Measurements from ENCODE around the gene MUC4. TPM values are rescaled to one million over a fixed set of nuclear protein-coding genes. Genes with fewer than 3 reads are reported as not detected.
A peak's percentile ranks its signal among the peaks of the same experiment; 100 is the strongest.

MUC4 gene
- total RNA-seq, 1 donor from 2014 or later: not detected

- Histone ChIP-seq H3K27me3 (no peaks in the 10 kb centered on the region), H3K27ac (no peak overlapping the region), H2AFZ (replicated peaks) (no peak overlapping the region), H3K9ac (no peak overlapping the region), H3K79me2 (ENCODE audit: low read depth) (no peaks in the 10 kb centered on the region), H4K20me1 (ENCODE audit: low read depth) (no peaks in the 10 kb centered on the region), H3K9me3 (ENCODE audit: low read depth) (no peaks in the 10 kb centered on the region), H3F3A (ENCODE audit: low read depth) (no peaks in the 10 kb centered on the region), H3K4me2 (no peak overlapping the region), H3K4me1 (no peaks in the 10 kb centered on the region), H3K4me3 (no peak overlapping the region), H3K36me3 (no peaks in the 10 kb centered on the region)
- no peak for DNase-seq (ENCODE audit: low spot score)
- TF ChIP-seq EZH2 (IDR thresholded peaks at IDR 0.05) (no peak), CTCF (IDR thresholded peaks at IDR 0.05) (no peak)
- no peak overlapping the region for H3K4me3 Mint-ChIP-seq
- peak overlapping the region; percentile 40 for H3K27ac Mint-ChIP-seq
- no peaks in the 10 kb centered on the region for H3K36me3 Mint-ChIP-seq
- H3K9me3 Mint-ChIP-seq: peaks cover 2% of the 10 kb centered on the region
- H3K4me1 Mint-ChIP-seq: no peaks in the 10 kb centered on the region
- peaks cover 2% of the 10 kb centered on the region for H3K27me3 Mint-ChIP-seq (ENCODE audit: insufficient read depth, low read depth)
Measured at GRCh38 chr3:195763843-195764825, 47.6 kb downstream of the MUC4 start.

- Mint-ChIP-seq H3K4me3 (no peak overlapping the region), H3K36me3 (no peaks in the 10 kb centered on the region), H3K9me3 (peaks cover 2% of the 10 kb centered on the region), H3K27ac (no peak overlapping the region), H3K27me3 (ENCODE audit: insufficient read depth, low read depth) (peaks cover 2% of the 10 kb centered on the region), H3K4me1 (no peaks in the 10 kb centered on the region)
- no peak for TF ChIP-seq CTCF (IDR thresholded peaks at IDR 0.05)
- H3K4me1 ChIP-seq: no peaks in the 10 kb centered on the region
- H3K4me2 ChIP-seq: no peak overlapping the region
- DNase-seq (ENCODE audit: low spot score): no peak
- H3K36me3 ChIP-seq: no peaks in the 10 kb centered on the region
- H3K27ac ChIP-seq: no peak overlapping the region
- H4K20me1 ChIP-seq (ENCODE audit: low read depth): no peaks in the 10 kb centered on the region
- no peaks in the 10 kb centered on the region for H3K9me3 ChIP-seq (ENCODE audit: low read depth)
- no peaks in the 10 kb centered on the region for H3F3A ChIP-seq (ENCODE audit: low read depth)
- no peak overlapping the region for H3K9ac ChIP-seq
- no peaks in the 10 kb centered on the region for H3K79me2 ChIP-seq (ENCODE audit: low read depth)
- no peak overlapping the region for H2AFZ ChIP-seq (replicated peaks)
- no peak overlapping the region for H3K4me3 ChIP-seq
- H3K27me3 ChIP-seq: no peaks in the 10 kb centered on the region
Measured at GRCh38 chr3:195763076-195763830, 48.5 kb downstream of the MUC4 start.

- no peak overlapping the region for H3K4me2 ChIP-seq
- H4K20me1 ChIP-seq (ENCODE audit: low read depth): no peaks in the 10 kb centered on the region
- H3F3A ChIP-seq (ENCODE audit: low read depth): no peaks in the 10 kb centered on the region
- no peak overlapping the region for H3K4me3 ChIP-seq
- H3K9ac ChIP-seq: no peak overlapping the region
- no peaks in the 10 kb centered on the region for H3K9me3 ChIP-seq (ENCODE audit: low read depth)
- no peaks in the 10 kb centered on the region for H3K36me3 Mint-ChIP-seq
- no peak for DNase-seq (ENCODE audit: low spot score)
- H3K4me3 Mint-ChIP-seq: no peak overlapping the region
- no peaks in the 10 kb centered on the region for H3K4me1 ChIP-seq
- peaks cover 2% of the 10 kb centered on the region for H3K27me3 Mint-ChIP-seq (ENCODE audit: insufficient read depth, low read depth)
- H3K36me3 ChIP-seq: no peaks in the 10 kb centered on the region
- no peaks in the 10 kb centered on the region for H3K79me2 ChIP-seq (ENCODE audit: low read depth)
- no peak overlapping the region for H2AFZ ChIP-seq (replicated peaks)
- H3K27ac ChIP-seq: no peak overlapping the region
- no peaks in the 10 kb centered on the region for H3K9me3 Mint-ChIP-seq
- H3K27me3 ChIP-seq: no peaks in the 10 kb centered on the region
- H3K4me1 Mint-ChIP-seq: no peaks in the 10 kb centered on the region
- TF ChIP-seq CTCF (IDR thresholded peaks at IDR 0.05) (no peak), EZH2 (IDR thresholded peaks at IDR 0.05) (no peak), EZH2phosphoT487 (IDR thresholded peaks at IDR 0.05) (no peak)
- no peak overlapping the region for H3K27ac Mint-ChIP-seq
Measured at GRCh38 chr3:195762611-195763010, 49.1 kb downstream of the MUC4 start.

Data from neural progenitor cell (in vitro differentiated cells).